ENCODE results near the gene CERS3.
"Not testable (repeated sequence)": the region's sequence is repeated elsewhere in the genome, so short reads cannot be mapped to it uniquely, and the experiment has no call there.

The CERS3 gene

DNA sequence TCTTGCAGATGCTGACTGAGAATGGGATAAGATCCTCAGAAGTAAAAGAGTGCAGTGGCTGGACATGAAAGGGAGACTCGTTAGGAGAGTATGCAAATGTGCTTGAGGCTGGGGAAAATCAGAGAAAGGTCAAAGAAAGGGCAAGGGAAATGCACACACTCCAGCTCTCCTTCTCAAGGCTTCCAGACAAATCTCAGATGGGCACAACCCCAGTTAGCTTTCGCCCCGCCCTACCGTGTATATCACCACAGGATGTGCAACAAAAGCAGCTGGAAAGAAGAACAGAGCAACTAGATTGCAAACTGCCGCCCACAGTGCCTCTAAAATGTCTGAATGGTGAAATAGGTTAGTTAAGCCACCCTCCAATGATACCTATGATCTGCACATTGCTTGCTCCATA, 63.9 kb downstream of the CERS3 start:
- no peak for DNase-seq (ENCODE audit: low read depth)

DNA sequence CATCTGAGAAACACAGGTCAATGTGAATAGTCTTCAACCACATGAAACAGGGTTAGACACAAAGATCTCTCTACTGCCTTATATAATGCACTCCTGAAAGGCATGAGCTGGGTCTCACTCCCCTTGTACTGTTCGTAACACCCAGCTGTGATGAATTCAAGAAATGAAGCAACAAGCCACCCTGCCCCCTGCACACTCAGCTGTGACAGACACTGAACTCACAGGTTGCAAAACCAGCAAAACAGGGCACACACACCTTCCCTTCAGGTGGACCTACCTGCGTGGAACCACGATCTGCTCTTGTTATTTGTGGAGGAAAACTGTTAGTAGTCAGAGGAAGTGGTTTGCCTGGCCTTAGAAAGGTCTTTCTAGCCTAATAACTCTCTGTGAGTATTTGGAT, 64.5 kb downstream of the CERS3 start:
- DNase-seq (ENCODE audit: low read depth) = no peak

DNA sequence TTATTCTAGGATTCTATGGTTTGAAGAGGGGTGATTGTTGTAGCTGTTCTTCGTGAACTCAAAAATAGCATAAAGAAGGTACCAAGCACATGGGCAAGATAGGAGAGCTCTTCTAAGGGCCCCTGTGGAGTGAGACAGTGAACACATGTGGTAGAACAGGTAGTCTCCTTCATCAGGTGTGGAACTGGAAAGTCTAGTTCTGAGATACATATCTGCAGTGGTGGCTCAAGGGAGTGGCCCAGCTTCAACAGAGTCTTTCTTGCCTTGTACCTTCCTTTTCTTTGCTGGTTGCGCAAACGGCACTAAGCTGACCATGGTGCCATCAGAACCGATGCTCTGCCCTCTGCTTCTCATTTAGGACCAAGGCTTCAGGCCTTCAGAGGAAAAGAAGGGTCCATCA, 65.2 kb downstream of the CERS3 start:
- DNase-seq (ENCODE audit: low read depth) = no peak

DNA sequence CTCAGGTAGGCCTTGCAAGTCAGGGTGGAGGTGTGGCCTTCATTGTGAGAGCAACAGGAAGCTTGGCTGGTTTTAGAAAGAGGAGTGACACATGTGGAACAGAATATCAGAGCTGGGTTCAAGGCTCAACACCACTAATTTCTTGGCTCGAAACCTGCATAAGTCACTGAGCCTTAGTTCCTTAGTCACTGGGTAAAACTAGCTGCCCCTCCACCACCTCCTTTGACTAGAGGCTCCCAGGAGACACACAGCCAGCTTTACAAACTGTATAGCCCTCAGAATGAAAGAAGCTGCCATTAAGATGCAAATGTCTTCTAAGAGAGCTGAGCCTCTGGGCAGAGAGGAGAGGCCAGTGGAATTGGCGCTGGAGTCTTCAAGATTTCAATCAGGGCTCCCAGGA, 67.7 kb downstream of the CERS3 start:
- no peak for DNase-seq (ENCODE audit: low read depth)

DNA sequence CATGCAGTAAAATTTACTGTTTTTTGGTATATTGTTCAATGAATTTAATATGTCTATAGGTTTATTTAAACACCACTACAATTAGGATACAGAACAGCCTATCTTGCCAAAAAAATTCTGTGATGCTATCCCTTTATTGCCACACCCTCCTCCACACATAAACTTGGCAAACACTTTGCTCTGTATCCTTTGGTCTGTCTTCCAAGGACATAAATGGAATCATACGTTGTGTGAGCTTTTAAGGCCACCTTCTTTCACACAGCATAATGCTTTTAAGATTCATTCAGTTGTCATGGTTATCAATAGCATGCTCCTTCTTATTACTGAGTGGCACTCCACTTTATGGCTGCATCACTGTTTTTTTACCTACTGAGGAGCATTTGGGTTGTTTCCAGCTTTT, 71.5 kb downstream of the CERS3 start:
- peak; percentile 21 for DNase-seq (ENCODE audit: low read depth)

DNA sequence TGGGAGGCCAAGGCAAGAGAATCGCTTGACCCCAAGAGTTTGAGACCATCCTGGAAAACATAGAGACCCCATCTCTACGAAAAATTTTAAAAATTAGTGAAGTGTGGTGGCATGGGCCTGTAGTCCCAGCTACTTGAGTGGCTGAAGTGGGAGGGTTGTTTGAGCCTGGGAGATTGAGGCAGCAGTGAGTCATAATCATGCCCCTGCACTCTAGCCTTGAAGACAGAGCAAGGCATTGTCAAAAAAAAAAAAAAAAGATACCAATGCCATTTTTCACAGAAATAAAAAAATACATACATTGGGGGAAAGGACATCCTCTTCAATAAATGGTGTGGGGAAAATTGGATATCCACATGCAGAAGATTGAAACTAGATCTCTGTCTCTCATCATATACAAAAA, 74.6 kb downstream of the CERS3 start:
- no peak for DNase-seq (ENCODE audit: low read depth)

DNA sequence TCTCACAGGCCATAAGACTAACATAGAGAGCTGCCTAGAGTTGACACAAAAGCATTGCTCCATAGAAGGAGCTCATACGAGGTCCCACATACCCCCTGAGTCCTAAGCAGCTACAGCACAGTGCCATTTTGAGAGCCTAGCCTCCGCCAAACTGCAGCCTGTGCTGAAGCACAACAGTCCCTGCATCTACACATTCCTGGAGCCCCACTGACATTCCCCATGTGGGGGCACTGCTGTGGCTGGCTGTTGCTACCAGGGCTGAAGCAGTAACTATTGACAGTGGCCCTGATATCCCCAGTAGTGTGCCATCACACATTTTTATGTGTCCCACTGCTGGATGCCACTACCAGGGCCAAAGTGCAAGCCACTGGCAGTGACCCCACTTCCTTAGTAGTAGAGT, 80.3 kb downstream of the CERS3 start:
- DNase-seq (ENCODE audit: low read depth) = no peak

DNA sequence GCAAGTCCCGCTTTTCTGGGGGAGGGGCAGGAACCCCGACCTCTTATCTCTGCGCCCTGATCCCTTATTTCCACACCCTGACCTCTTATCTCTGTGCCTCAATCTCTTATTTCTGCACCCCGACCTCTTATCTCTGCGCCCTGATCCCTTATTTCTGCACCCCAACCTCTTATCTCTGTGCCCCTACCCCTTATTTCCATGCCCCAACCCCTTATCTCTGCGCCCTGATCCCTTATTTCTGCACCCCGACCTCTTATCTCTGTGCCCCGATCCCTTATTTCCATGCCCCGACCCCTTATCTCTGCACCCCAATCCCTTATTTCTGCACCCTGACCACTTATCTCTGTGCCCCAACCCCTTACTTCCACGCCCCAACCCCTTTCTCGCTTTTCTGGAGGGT, 87.7 kb downstream of the CERS3 start:
- not testable (repeated sequence) for DNase-seq (ENCODE audit: low read depth)

DNA sequence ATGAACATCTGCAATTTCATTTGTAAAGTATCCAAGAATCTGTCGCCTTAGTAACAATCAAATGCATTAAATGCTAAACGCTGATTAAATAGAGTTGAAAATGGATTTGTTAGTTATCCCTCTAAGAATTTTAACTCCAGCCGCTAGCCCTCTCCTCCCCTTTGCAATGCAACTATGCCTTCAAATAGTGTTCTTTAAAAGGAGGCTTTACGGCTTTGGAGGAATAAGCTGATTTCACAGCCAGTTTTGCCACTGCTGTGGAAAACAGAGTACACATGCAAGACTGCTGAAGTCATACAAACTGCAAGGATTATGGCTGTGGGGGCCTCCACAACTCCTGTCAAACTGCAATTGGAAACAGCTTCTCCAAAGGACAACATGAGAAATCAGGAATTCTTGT, 89.2 kb downstream of the CERS3 start:
- no peak for DNase-seq (ENCODE audit: low read depth)

DNA sequence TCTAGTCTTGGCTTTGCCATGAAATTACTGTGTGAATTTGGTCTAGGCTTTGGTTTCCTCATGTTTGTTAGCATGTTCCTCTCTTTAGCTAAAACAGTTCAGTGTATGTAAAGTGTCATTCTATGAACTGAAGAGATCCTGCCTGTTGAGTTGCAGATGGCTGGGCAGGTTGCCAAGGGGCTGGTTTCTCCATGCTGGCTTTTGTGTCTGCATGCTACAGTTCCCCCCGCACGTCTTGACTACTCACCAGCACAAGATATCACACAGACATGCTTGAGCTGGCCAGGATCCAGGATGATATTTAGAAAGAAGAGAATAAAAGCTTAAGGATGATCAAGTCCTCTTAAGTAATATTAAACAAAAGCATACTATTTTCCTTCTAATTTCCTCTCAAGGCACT, 90.2 kb downstream of the CERS3 start:
- peak; percentile 34 for DNase-seq (ENCODE audit: low read depth)

DNA sequence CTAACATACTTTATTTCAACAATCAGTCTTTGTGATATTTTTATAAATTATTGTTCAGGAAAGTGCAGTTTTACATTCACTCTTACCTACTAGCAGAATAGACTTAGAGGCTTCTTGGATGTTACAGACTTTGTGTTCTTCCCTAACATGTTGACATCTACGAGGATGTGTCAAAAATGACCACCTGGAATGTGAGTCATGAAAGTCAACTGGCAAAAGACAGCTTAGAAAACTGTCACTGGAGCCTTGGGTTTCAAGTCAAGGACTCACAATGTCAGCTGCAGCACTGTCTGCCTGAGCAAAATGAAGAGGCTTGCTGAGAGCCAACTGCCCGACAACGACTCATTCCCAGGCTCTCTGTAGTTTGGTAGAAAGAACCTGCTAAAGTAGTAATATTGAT, 91.5 kb downstream of the CERS3 start:
- no peak for DNase-seq (ENCODE audit: low read depth)

DNA sequence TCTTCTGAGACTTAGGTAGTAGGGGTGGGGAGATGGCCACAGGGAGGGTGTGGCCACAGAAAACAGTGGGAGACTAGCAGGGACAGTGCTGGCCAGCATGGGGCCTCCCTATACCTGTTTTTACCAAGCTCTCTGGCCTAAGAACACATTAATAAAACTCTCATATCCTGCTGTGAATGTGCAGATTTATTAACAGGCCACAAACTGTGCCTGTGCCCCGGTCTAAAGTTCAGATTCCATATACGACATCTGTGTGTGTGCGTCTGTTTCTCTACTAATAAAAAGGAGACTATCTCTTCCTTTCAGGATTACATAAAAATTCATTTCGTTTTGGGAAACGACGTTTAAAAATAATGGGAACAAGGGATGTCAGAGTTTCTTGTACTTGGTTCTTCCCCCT, 94.2 kb downstream of the CERS3 start:
- DNase-seq (ENCODE audit: low read depth) = no peak

DNA sequence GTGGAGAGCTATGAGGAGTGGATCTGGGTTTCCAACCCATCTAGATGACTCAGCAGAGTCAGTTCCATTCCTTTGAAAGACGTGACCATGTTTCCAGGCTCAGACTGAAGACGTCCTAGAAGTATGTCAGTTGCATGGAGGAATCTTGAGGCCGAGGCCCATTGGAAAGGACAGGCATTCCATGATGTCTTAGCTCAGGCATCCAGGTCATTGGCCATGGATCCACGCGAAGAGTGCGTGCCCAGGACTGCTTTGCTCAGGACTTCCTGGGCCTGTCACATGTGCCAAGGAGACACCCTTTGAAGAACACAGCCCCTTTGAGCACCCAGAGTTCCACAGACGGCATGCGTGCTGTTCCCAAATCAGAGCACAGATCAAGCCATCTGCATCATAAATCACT, 94.7 kb downstream of the CERS3 start:
- DNase-seq (ENCODE audit: low read depth) = no peak

DNA sequence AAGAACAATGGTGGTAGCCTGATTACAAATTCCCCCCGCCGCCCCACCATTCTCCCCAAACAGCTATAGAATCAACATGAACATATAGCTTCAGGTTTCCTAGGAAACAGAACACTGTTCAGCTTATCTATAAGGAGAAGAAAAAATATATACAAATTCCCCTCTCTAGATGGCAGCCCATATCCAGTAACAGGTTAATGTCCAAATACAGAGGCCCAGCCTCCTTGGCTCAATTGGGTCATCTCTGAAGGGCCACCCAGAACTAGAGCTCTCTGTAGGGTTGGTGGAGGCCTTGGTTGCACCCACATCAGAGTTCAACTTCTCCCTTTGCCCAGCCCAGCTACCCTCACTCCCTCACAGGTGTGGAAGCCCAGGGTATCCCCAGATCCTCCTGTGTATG, 95.4 kb downstream of the CERS3 start:
- DNase-seq (ENCODE audit: low read depth) = no peak

DNA sequence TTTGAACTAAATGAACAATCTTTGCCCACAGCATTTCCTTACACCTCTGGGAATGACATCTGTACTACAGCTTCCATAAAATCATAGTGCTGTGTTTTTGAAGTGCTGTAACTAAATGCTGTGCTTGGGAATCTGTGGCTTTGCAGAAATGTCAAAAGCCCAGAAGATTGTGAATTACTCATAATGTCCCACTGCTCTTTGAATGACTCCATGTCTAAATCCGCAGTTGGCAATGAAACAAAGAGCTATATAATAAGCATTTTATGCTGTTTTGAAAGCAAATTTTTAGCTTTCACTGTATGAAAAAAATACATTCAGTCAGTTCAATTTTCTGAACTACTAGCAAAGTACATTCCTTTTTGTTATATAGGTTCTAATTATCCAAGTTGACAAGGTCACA, 98.3 kb downstream of the CERS3 start:
- DNase-seq (ENCODE audit: low read depth) = no peak

DNA sequence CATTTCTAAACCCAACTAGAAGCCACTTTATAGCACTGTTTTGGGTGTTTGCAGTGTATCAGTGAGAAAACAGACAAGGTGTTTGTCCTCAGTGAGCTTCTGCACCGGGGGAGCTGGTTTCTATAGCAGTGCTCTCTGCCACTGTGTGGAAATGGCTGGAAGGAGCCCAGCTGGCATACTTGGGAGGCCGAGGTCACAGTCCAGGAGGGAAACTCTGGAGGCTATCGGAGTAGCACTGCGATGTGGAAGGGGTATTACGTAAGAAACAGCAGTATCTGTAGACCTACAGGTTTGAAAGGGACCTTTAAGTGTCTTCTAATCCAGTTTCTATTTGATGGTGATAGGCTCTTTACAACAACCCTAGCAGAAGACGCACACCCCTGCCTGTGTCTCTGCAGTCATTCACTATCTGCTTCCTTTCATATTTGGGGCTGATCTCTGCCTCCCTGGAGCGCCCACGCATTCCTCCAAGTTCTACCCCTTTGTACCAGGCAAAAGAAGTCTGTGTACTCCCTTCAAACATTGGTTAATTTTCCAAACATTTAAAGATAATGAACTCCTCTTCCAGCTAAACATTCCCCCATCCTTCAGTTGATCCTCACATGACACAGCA, 99.5 kb downstream of the CERS3 start:
- DNase-seq (ENCODE audit: low read depth) = no peak

DNA sequence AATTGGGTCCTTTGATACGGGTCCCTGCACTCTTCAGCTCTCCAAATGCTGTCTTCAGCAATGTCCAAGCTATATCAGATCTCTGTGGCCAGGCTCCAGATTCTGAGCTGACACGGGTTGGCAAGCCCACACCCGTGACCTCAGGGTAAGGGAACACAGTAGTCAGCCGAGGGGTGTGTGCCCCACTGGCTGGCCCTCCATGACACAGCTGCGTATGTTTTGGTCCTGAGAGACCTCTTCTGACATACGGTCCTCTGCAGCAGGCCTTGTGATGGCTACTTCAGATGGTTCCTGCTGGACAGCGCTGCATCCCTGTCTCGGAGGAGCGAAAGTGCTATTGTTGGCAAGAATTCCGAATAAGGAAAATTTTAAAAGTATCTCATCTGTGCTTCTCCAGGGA, 101.8 kb downstream of the CERS3 start:
- no peak for DNase-seq (ENCODE audit: low read depth)

DNA sequence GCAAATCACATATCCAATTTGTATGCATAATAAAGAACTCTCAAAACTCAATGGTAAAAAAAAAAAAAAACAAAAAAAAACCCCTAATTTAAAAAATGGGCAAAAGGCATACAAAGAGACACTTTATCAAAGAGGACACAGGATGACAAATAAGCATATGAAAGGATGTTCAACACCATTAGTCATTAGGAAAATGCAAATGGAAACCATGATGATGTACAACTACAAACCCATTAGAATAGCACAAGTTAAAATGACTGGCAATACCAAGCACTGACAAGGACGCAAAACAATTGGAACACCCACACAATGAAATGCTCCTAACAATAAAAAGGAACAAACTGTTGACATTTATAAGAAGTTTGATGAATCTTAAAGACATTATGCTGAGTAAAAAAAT, 123.6 kb downstream of the CERS3 start:
- DNase-seq (ENCODE audit: low read depth) = no peak

DNA sequence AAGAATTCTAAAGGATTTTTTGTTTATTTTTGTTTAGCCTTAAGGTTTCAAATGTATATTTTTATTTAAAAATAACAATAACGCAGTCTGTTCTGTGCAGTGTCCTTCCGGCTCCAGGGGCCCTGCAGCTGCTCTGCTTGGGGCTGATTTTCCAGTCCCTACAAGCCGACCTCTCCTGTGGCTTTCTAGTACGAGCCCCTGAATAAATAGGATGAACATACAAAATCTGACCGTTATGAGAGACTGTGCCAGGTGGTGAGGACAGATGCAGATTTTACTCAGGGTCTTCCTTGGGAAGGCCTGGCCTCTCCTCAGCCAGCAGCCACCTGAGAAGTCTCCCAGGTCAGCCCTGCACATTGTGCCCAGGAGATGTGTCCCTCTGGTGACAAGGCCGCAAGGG, 127.8 kb downstream of the CERS3 start:
- DNase-seq (ENCODE audit: low read depth) = no peak

DNA sequence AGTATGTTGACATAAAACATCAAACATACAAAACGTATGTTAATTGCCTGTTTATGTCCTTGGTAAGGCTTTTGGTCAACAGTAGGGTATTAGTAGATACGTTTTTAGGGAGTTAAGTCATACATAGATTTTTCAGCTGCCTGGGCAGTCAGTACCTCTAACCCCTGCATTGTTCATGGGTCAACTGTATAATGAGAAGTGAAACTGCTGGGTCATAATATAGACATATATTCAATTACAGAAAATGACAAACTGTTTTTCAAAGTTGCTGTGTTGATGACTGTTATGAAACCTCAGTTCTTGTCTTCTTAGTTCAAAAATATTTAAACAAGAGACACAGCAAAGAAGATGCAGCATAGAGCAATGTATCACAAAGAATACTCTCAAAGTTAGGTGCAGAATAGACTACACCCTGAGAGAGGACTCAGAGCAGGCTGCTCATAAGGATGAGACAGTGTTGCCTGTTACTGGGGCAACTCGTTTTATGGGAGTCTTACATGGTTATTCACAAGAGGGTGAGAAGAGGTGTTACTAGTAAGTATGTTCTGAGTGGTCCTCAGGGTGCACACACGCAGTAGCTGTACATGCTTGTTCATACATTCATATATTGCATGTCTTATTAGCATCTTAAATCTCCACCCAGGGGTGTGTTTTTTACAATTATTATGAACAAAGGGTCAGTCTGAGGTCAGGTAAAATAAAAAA, 133.9 kb downstream of the CERS3 start:
- DNase-seq (ENCODE audit: low read depth) = no peak

DNA sequence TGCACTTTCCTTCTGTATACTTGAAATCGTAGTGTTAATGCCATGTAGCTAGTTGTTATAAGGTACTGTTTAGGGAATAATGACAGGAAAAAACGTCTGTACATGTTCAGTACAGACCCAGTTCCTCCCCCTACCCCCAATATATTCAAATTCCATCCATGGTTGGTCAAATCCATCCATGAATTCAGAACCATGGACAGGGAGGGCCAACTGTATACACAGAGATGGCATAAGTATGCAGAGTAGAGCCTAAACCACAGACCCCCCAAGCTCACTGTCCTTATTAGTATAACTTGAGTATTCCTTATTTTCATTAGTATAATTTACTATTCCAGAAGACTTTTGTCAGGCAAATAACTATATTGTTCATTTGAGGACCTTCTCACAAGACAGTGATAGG, 135.7 kb downstream of the CERS3 start:
- DNase-seq (ENCODE audit: low read depth) = no peak

DNA sequence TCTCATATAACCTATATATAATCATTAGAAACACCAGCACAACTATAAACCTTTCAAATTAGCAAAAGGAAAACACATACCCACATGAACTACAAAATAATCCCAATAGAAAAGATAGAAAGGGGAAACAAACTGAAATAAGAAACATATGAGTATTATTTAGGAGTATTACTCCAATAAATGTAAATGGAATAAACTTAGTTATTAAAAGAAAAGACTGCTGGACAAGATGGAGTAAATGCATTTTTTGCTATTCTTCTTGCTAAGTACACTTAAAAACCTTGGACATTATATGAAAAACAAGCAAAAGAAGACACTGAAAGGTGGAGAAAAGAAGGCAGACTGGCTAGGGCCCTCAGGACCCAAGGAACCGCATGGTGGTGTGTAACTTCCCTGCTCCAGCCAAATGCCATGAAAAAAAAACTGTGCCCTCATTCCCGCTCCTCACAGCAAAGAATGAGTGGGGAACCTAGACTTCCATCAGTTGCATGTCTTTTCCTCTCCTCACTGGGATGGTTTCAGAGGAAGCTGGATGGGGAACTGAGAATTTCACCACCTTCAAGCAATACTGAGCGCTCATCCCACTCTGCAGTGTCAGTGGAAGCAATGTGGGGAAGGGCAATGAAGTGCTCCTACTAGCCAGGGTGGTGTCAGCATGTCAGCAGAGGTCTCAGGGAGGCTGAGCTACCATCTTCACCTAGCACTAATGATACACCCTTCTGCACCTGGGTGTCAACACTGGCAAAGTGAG, 143.3 kb downstream of the CERS3 start:
- DNase-seq (ENCODE audit: low read depth) = no peak

DNA sequence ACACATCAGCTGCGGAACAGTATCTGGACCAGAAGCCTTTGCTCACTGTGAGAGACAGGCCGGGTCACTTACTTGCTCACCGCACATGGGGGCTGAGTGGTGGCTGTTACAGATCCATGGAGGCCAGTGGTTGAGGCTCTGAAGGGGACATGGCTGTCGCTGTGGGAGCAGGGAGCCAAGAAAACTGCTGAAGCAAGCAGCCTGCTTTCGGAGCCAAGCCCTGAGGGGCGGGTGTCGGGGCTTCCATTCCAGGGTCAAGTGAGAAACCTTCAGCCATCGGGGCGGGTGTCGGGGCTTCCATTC, 144.7 kb downstream of the CERS3 start:
- DNase-seq (ENCODE audit: low read depth) = no peak
